IPS DF 4.7 (cell line): ENCODE data around the gene FASTK.
"Not testable (repeated sequence)": the region's sequence is repeated elsewhere in the genome, so short reads cannot be mapped to it uniquely, and the experiment has no call there.

Experiments
- DNase-seq: peaks from one replicate; pipeline ENCODE4 v3.0.0-alpha.2; 2013; ENCODE audit warnings: low spot score; ENCODE audit errors: extremely low read depth

FASTK gene

GRCh38 chr7:151028948-151029501 is 51.6 kb downstream of the FASTK start:
- no peak for DNase-seq

- DNase-seq = peak; percentile 93
Measured at GRCh38 chr7:151028131-151028947, 52.3 kb downstream of the FASTK start, which contains the start of gene ABCB8. Gene ABCB8 (plus strand): TSS chr7:151028450. CDS start chr7:151028516, 66 bp downstream.

- DNase-seq = not testable (repeated sequence)
Measured at GRCh38 chr7:151027728-151028130, 52.9 kb downstream of the FASTK start.

- not testable (repeated sequence) for DNase-seq
Measured at GRCh38 chr7:151026771-151027727, 53.6 kb downstream of the FASTK start.
